Fibroblast of lung (primary cell): Measurements from ENCODE around the gene HP1BP3.
"Not testable (repeated sequence)": the region's sequence is repeated elsewhere in the genome, so short reads cannot be mapped to it uniquely, and the experiment has no call there.

ENCODE experiments used
- CTCF ChIP-seq, 2 donors: IDR thresholded peaks in 1 of 2; conservative IDR thresholded peaks in 1 of 2; 1 replicate in 1 of 2; 2 replicates in 1 of 2; pipeline ENCODE4 v1.5.1; 2011 to 2012; ENCODE audit warnings: low read length in 2 of 2, control low read depth in 1 of 2, inconsistent platforms in 1 of 2, low read depth in 1 of 2, mild to moderate bottlenecking in 1 of 2
- EZH2 ChIP-seq: IDR thresholded peaks from 2 replicates; pipeline ENCODE4 v1.5.1; 2012; ENCODE audit warnings: low read length, control low read depth, mild to moderate bottlenecking; ENCODE audit errors: missing control alignments

- TF ChIP-seq CTCF (conservative IDR thresholded peaks at IDR 0.05 in 1 of 2, IDR thresholded peaks at IDR 0.05 in 1 of 2; ENCODE audit: low read depth in 1 of 2, low read length in 2 of 2); EZH2: not testable (repeated sequence)
These were observed 68.7 kb downstream of the HP1BP3 start for GRCh38 chr1:20718343-20718882.
